ENCODE data around the gene RNPS1. TPM values are rescaled to one million over a fixed set of nuclear protein-coding genes. Genes with fewer than 3 reads are reported as not detected.

Gene RNPS1
- total and polyA plus RNA-seq, 2 donors (not counting 1 experiment from before 2014, with no cell fraction given), result 38.1 to 115 TPM

DNA sequence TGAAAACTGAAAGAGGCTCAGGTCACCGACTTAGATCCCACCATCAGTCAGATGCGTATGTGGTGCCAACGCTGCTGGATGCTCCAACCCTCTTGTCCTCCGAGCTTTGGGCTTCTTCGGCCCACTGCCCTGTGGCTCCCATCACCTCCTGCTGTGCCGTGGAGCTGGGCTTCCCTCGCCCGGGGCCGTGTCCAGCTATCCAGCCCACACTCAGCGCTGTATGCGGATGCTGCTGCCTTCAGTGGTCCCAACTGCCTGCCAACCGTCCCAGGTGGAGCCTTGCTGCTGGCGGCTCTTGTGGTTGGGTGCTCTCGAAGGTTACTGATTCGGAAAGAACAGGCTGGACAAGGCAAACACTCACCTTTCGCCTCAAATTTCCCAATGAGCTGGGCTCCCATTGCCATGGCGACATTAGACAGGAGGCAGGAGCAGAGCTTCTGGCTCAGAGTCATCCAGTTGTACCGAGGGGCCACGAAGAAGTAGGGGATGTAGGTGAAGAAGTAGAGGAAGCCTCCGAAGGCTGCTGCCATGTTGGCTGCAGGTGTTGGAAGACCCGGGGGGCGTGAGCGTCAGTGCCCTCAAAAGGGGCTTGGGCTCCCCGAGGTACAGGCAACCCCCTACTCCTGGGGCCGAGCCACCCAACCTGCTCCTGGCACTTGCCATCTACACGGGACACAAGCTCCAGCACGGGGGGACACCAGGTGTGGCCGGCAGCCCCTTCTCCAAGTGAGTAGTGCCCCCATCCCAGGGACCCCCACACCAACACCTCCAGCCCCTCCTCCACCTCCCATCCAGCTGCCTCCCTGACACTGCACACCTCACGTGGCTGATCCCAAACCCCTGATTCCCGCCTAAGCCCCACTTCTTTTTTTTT is 40.4 kb upstream of the RNPS1 start:
- no peaks in the 10 kb centered on the region for H3K4me1 ChIP-seq (ENCODE audit: control insufficient read depth, extremely low read depth, insufficient read depth, low read length)
- H3K4me2 ChIP-seq (ENCODE audit: extremely low read depth, insufficient read depth, low read length), result no peak overlapping the region
- H4K20me1 ChIP-seq (ENCODE audit: control insufficient read depth, extremely low read depth, insufficient read depth, low read length), result no peaks in the 10 kb centered on the region
- H2AFZ ChIP-seq (ENCODE audit: low read length), result no peak overlapping the region
- H3K36me3 ChIP-seq (ENCODE audit: control insufficient read depth, insufficient read depth, low read length), result no peaks in the 10 kb centered on the region
- H3K79me2 ChIP-seq (ENCODE audit: control insufficient read depth, insufficient read depth, low read length), result no peaks in the 10 kb centered on the region
- TF ChIP-seq EZH2 (IDR thresholded peaks at IDR 0.05; ENCODE audit: low read length, missing control alignments), result no peak
- TF ChIP-seq, protein P1, sequence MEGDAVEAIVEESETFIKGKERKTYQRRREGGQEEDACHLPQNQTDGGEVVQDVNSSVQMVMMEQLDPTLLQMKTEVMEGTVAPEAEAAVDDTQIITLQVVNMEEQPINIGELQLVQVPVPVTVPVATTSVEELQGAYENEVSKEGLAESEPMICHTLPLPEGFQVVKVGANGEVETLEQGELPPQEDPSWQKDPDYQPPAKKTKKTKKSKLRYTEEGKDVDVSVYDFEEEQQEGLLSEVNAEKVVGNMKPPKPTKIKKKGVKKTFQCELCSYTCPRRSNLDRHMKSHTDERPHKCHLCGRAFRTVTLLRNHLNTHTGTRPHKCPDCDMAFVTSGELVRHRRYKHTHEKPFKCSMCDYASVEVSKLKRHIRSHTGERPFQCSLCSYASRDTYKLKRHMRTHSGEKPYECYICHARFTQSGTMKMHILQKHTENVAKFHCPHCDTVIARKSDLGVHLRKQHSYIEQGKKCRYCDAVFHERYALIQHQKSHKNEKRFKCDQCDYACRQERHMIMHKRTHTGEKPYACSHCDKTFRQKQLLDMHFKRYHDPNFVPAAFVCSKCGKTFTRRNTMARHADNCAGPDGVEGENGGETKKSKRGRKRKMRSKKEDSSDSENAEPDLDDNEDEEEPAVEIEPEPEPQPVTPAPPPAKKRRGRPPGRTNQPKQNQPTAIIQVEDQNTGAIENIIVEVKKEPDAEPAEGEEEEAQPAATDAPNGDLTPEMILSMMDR (conservative IDR thresholded peaks at IDR 0.05 in 1 of 2, IDR thresholded peaks at IDR 0.05 in 1 of 2; ENCODE audit: low read depth in 1 of 2, low read length in 2 of 2), result no peak
- no peak overlapping the region for H3K27ac ChIP-seq (ENCODE audit: insufficient read depth, low read length)
- no peaks in the 10 kb centered on the region for H3K27me3 ChIP-seq (ENCODE audit: control insufficient read depth, insufficient read depth, low read length)
- H3K4me3 ChIP-seq (replicated peaks in 1 of 4; ENCODE audit: control extremely low read depth in 1 of 4, insufficient read depth in 1 of 4, low read depth in 3 of 4, low read length in 4 of 4), result no peak overlapping the region
- DNase-seq (ENCODE audit: low read depth in 2 of 2), result no peak
- H3K9ac ChIP-seq (ENCODE audit: insufficient read depth, low read length), result no peak overlapping the region
- no peaks in the 10 kb centered on the region for H3K9me3 ChIP-seq (ENCODE audit: control insufficient read depth, insufficient read depth, low read depth, low read length)

DNA sequence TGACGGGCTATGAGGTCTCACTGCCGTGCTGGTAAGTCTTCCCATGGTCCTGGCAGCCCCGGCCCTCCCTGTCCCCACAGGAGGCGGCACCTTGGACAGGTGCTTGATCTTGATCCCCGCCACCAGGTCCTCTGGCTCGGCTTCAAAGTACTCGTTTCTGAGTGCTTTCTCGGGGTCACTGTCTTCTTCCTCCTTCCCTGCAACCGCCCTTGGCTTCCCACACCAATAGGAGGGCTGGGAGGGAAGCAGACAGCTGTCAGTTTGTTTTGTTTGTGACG is 31.9 kb upstream of the RNPS1 start:
- Histone ChIP-seq H3K4me2 (ENCODE audit: extremely low read depth, insufficient read depth, low read length) (no peak overlapping the region), H3K27me3 (ENCODE audit: control insufficient read depth, insufficient read depth, low read length) (no peaks in the 10 kb centered on the region), H3K9ac (ENCODE audit: insufficient read depth, low read length) (no peak overlapping the region), H4K20me1 (ENCODE audit: control insufficient read depth, extremely low read depth, insufficient read depth, low read length) (no peaks in the 10 kb centered on the region), H3K36me3 (ENCODE audit: control insufficient read depth, insufficient read depth, low read length) (no peaks in the 10 kb centered on the region), H3K79me2 (ENCODE audit: control insufficient read depth, insufficient read depth, low read length) (no peaks in the 10 kb centered on the region), H3K9me3 (ENCODE audit: control insufficient read depth, insufficient read depth, low read depth, low read length) (no peaks in the 10 kb centered on the region), H3K4me1 (ENCODE audit: control insufficient read depth, extremely low read depth, insufficient read depth, low read length) (no peaks in the 10 kb centered on the region), H3K27ac (ENCODE audit: insufficient read depth, low read length) (no peak overlapping the region), H2AFZ (ENCODE audit: low read length) (no peak overlapping the region), H3K4me3 (replicated peaks in 1 of 4; ENCODE audit: control extremely low read depth in 1 of 4, insufficient read depth in 1 of 4, low read depth in 3 of 4, low read length in 4 of 4) (no peak overlapping the region)
- TF ChIP-seq, protein P1 (conservative IDR thresholded peaks at IDR 0.05 in 1 of 2, IDR thresholded peaks at IDR 0.05 in 1 of 2; ENCODE audit: low read depth in 1 of 2, low read length in 2 of 2), result no peak
- TF ChIP-seq EZH2 (IDR thresholded peaks at IDR 0.05; ENCODE audit: low read length, missing control alignments), result no peak
- no peak for DNase-seq (ENCODE audit: low read depth in 2 of 2)

DNA sequence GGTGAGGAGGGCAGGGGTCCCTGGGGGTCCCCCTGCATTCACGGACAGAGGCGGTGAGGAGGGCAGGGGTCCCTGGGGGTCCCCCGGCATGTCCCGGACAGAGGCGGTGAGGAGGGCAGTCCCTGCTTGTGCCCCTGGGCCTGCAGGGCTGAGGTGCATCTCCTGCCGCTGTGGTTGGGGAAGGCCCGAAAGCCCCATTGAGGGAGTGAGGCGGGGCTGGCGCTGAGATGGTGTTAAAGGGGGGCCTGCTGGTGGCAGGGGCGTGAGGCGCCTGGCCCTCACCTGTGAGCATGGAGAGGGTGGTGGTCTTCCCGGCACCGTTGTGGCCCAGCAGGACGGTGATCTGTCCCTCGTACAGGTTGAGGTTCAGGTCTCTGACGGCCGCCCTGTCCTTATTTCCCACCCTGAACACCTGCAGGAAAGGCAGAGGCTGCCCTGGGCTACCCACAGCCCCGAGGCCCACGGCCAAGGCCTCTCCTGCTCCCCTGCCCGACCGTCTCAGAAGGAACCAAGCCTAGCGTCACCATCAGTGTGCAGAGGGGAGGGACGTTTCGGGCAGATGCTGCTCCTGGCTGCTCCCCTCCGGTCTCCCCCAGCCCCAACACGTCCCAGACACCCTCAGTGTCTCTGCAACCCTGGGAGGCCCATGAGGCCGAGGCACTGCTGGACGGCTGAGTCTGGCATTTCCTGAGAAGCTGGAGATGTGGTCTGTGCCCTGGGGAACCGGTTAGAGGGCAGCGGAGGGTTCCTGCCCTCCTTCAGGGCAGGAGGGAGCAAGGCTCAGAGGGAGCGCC is 31.4 kb upstream of the RNPS1 start:
- Histone ChIP-seq H3K9ac (ENCODE audit: insufficient read depth, low read length) (no peak overlapping the region), H3K27ac (ENCODE audit: insufficient read depth, low read length) (no peak overlapping the region), H3K79me2 (ENCODE audit: control insufficient read depth, insufficient read depth, low read length) (no peaks in the 10 kb centered on the region), H3K4me1 (ENCODE audit: control insufficient read depth, extremely low read depth, insufficient read depth, low read length) (no peaks in the 10 kb centered on the region), H2AFZ (ENCODE audit: low read length) (no peak overlapping the region), H3K4me2 (ENCODE audit: extremely low read depth, insufficient read depth, low read length) (no peak overlapping the region), H3K27me3 (ENCODE audit: control insufficient read depth, insufficient read depth, low read length) (no peaks in the 10 kb centered on the region), H3K9me3 (ENCODE audit: control insufficient read depth, insufficient read depth, low read depth, low read length) (no peaks in the 10 kb centered on the region), H4K20me1 (ENCODE audit: control insufficient read depth, extremely low read depth, insufficient read depth, low read length) (no peaks in the 10 kb centered on the region), H3K36me3 (ENCODE audit: control insufficient read depth, insufficient read depth, low read length) (no peaks in the 10 kb centered on the region), H3K4me3 (replicated peaks in 1 of 4; ENCODE audit: control extremely low read depth in 1 of 4, insufficient read depth in 1 of 4, low read depth in 3 of 4, low read length in 4 of 4) (no peak overlapping the region)
- DNase-seq (ENCODE audit: low read depth in 2 of 2), result no peak
- no peak for TF ChIP-seq EZH2 (IDR thresholded peaks at IDR 0.05; ENCODE audit: low read length, missing control alignments)
- TF ChIP-seq, protein P1 (conservative IDR thresholded peaks at IDR 0.05 in 1 of 2, IDR thresholded peaks at IDR 0.05 in 1 of 2; ENCODE audit: low read depth in 1 of 2, low read length in 2 of 2), result no peak

Data from fibroblast of lung (primary cell).